ENCODE measurements around the gene ZNF722.

GRCh38 chr7:64045301-64046040, 46.8 kb downstream of the ZNF722 start, which contains the start of gene ZNF727:
- TF ChIP-seq POLR2AphosphoS5 (IDR thresholded peaks at IDR 0.05; ENCODE audit: borderline replicate concordance, low read depth, low read length) (no peak), EZH2 (IDR thresholded peaks at IDR 0.05) (no peak), FOXP2 (optimal IDR thresholded peaks at IDR 0.05; ENCODE audit: control extremely low read depth, extremely low read length, insufficient read depth) (no peak)
